NCI-H524 (cell line): ENCODE measurements around the gene PAX8.
"Not testable (repeated sequence)": the region's sequence is repeated elsewhere in the genome, so short reads cannot be mapped to it uniquely, and the experiment has no call there.

ENCODE experiments used
- DNase-seq, 2 experiments: peaks; one replicate each; lab custom pipeline; 2025; lab: John Stamatoyannopoulos, UW

The PAX8 gene

GRCh38 chr2:113236367-113237159 is 42.2 kb downstream of the PAX8 start:
- no peak for DNase-seq

- DNase-seq = not testable (repeated sequence)
These were observed 43.1 kb downstream of the PAX8 start for GRCh38 chr2:113235347-113236226.

- DNase-seq = no peak
These were observed 43.9 kb downstream of the PAX8 start for GRCh38 chr2:113234721-113235346.

GRCh38 chr2:113233593-113234550 is 44.8 kb downstream of the PAX8 start:
- DNase-seq = no peak

GRCh38 chr2:113232740-113233139 is 46.0 kb downstream of the PAX8 start:
- DNase-seq = no peak

GRCh38 chr2:113232123-113232522 is 46.6 kb downstream of the PAX8 start:
- no peak for DNase-seq

- DNase-seq = no peak
These were observed 47.7 kb downstream of the PAX8 start for GRCh38 chr2:113231064-113231463.

- DNase-seq = no peak
These were observed 48.2 kb downstream of the PAX8 start for GRCh38 chr2:113230531-113230930.

- no peak for DNase-seq
These were observed 48.9 kb downstream of the PAX8 start for GRCh38 chr2:113229795-113230194.

- no peak for DNase-seq
These were observed 49.6 kb downstream of the PAX8 start for GRCh38 chr2:113228991-113229716.

- DNase-seq = no peak
These were observed 50.4 kb downstream of the PAX8 start for GRCh38 chr2:113228351-113228750.

- no peak for DNase-seq
These were observed 51.0 kb downstream of the PAX8 start for GRCh38 chr2:113227698-113228097.

- no peak for DNase-seq
These were observed 51.4 kb downstream of the PAX8 start for GRCh38 chr2:113227290-113227689.

GRCh38 chr2:113226462-113226861 is 52.3 kb downstream of the PAX8 start:
- no peak for DNase-seq

GRCh38 chr2:113225263-113226259 is 53.2 kb downstream of the PAX8 start:
- DNase-seq = peak in 1 of 2 experiments; percentile 42

GRCh38 chr2:113224647-113225236 is 54.0 kb downstream of the PAX8 start:
- no peak for DNase-seq

- DNase-seq = no peak
These were observed 54.9 kb downstream of the PAX8 start for GRCh38 chr2:113223813-113224212.

GRCh38 chr2:113221846-113222245 is 56.9 kb downstream of the PAX8 start:
- DNase-seq = no peak
